Measurements from ENCODE around the gene ADAM19. TPM values are rescaled to one million over a fixed set of nuclear protein-coding genes. Genes with fewer than 3 reads are reported as not detected.
A peak's percentile ranks its signal among the peaks of the same experiment; 100 is the strongest.

The ADAM19 gene
- total RNA-seq, 1 donor from 2014 or later, result 64.5 TPM

- H3K36me3 Mint-ChIP-seq (ENCODE audit: unreplicated experiment), result peaks cover 11% of the 10 kb centered on the region
- H3K27ac Mint-ChIP-seq (ENCODE audit: unreplicated experiment), result peak overlapping the region; percentile 91
- peak overlapping the region; percentile 37 for H3K4me3 Mint-ChIP-seq (ENCODE audit: unreplicated experiment)
Measured at GRCh38 chr5:157541447-157542118, 34.0 kb downstream of the ADAM19 start.

GRCh38 chr5:157540707-157541446 lies 34.7 kb downstream of the ADAM19 start:
- Mint-ChIP-seq H3K4me3 (ENCODE audit: unreplicated experiment) (peak overlapping the region; percentile 37), H3K27ac (ENCODE audit: unreplicated experiment) (peak overlapping the region; percentile 91), H3K36me3 (ENCODE audit: unreplicated experiment) (peaks cover 9% of the 10 kb centered on the region), H3K4me1 (ENCODE audit: unreplicated experiment) (peaks cover 59% of the 10 kb centered on the region), H3K27me3 (ENCODE audit: unreplicated experiment) (no peaks in the 10 kb centered on the region), H3K9me3 (ENCODE audit: unreplicated experiment) (no peaks in the 10 kb centered on the region)
- DNase-seq (ENCODE audit: extremely low spot score, unreplicated experiment), result no peak
- TF ChIP-seq, protein P1, sequence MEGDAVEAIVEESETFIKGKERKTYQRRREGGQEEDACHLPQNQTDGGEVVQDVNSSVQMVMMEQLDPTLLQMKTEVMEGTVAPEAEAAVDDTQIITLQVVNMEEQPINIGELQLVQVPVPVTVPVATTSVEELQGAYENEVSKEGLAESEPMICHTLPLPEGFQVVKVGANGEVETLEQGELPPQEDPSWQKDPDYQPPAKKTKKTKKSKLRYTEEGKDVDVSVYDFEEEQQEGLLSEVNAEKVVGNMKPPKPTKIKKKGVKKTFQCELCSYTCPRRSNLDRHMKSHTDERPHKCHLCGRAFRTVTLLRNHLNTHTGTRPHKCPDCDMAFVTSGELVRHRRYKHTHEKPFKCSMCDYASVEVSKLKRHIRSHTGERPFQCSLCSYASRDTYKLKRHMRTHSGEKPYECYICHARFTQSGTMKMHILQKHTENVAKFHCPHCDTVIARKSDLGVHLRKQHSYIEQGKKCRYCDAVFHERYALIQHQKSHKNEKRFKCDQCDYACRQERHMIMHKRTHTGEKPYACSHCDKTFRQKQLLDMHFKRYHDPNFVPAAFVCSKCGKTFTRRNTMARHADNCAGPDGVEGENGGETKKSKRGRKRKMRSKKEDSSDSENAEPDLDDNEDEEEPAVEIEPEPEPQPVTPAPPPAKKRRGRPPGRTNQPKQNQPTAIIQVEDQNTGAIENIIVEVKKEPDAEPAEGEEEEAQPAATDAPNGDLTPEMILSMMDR (IDR thresholded peaks at IDR 0.05), result no peak

More at GRCh38 chr5:157541447-157542118, 34.0 kb downstream of the ADAM19 start:
- H3K27me3 Mint-ChIP-seq (ENCODE audit: unreplicated experiment), result no peaks in the 10 kb centered on the region
- DNase-seq (ENCODE audit: extremely low spot score, unreplicated experiment), result no peak
- TF ChIP-seq, protein P1 (IDR thresholded peaks at IDR 0.05), result no peak
- no peaks in the 10 kb centered on the region for H3K9me3 Mint-ChIP-seq (ENCODE audit: unreplicated experiment)
- H3K4me1 Mint-ChIP-seq (ENCODE audit: unreplicated experiment), result peaks cover 66% of the 10 kb centered on the region

DNA sequence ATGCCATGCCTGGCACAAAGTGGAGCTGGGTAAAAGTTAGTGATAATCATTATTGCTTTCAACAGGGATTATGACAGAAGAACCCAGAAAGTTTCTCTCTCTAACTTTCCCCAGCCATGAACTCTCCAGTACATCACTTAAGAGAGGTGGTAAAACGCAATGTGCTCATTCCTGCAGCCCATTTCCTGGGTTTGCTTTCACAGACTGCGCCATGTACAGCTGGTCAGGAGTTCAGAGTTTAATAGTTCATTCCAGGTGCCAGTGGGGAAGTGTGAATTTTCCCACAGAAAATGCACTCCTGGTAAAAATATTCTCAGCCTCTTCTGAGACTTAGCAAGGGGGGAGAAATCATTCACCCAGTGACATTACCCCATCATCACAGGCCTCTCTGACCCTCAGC lies 35.5 kb downstream of the ADAM19 start:
- peaks cover 16% of the 10 kb centered on the region for H3K36me3 Mint-ChIP-seq (ENCODE audit: unreplicated experiment)
- H3K27ac Mint-ChIP-seq (ENCODE audit: unreplicated experiment), result peak overlapping the region; percentile 91
- H3K9me3 Mint-ChIP-seq (ENCODE audit: unreplicated experiment), result no peaks in the 10 kb centered on the region
- H3K27me3 Mint-ChIP-seq (ENCODE audit: unreplicated experiment), result no peaks in the 10 kb centered on the region
- DNase-seq (ENCODE audit: extremely low spot score, unreplicated experiment), result no peak
- TF ChIP-seq, protein P1 (IDR thresholded peaks at IDR 0.05), result no peak
- H3K4me3 Mint-ChIP-seq (ENCODE audit: unreplicated experiment), result no peak overlapping the region
- peaks cover 55% of the 10 kb centered on the region for H3K4me1 Mint-ChIP-seq (ENCODE audit: unreplicated experiment)

DNA sequence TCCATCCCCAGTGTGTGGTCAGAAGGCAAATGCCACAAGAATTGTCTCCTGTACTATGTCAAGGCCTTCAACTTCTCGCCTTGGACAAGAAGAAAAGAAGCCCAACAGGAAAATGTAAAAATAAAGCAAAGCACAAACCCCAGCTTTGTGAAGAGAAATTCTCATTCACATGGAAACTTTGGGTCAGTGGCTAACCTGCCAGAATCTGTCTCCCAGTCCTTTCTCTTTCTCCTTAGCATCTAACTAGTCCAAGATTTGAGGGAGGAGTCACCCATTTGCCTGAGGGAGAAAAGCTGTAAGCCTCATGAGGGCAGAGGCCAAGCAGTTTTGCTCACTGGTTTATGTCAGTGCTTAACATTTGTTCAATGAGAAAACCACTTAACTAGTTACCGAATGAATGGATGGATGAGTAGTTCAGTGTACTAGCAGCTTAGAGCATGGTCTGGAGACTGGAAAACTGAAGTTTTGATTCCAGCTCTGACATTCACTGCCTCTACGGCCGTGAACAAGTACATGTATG lies 36.0 kb downstream of the ADAM19 start:
- Mint-ChIP-seq H3K27me3 (ENCODE audit: unreplicated experiment) (no peaks in the 10 kb centered on the region), H3K27ac (ENCODE audit: unreplicated experiment) (peak overlapping the region; percentile 44), H3K9me3 (ENCODE audit: unreplicated experiment) (no peaks in the 10 kb centered on the region), H3K4me1 (ENCODE audit: unreplicated experiment) (peaks cover 49% of the 10 kb centered on the region), H3K36me3 (ENCODE audit: unreplicated experiment) (peaks cover 16% of the 10 kb centered on the region), H3K4me3 (ENCODE audit: unreplicated experiment) (no peak overlapping the region)
- DNase-seq (ENCODE audit: extremely low spot score, unreplicated experiment), result no peak
- TF ChIP-seq, protein P1 (IDR thresholded peaks at IDR 0.05), result no peak

GRCh38 chr5:157538311-157538710 lies 37.3 kb downstream of the ADAM19 start:
- no peak overlapping the region for H3K4me3 Mint-ChIP-seq (ENCODE audit: unreplicated experiment)
- H3K36me3 Mint-ChIP-seq (ENCODE audit: unreplicated experiment), result peaks cover 16% of the 10 kb centered on the region
- H3K27ac Mint-ChIP-seq (ENCODE audit: unreplicated experiment), result no peak overlapping the region
- no peaks in the 10 kb centered on the region for H3K9me3 Mint-ChIP-seq (ENCODE audit: unreplicated experiment)
- H3K4me1 Mint-ChIP-seq (ENCODE audit: unreplicated experiment), result peaks cover 37% of the 10 kb centered on the region
- no peaks in the 10 kb centered on the region for H3K27me3 Mint-ChIP-seq (ENCODE audit: unreplicated experiment)
- no peak for DNase-seq (ENCODE audit: extremely low spot score, unreplicated experiment)
- TF ChIP-seq, protein P1 (IDR thresholded peaks at IDR 0.05), result no peak

Measured in osteocyte (in vitro differentiated cells).